ENCODE results near the gene CALML4. TPM values are rescaled to one million over a fixed set of nuclear protein-coding genes. Genes with fewer than 3 reads are reported as not detected.

Gene CALML4
- total RNA-seq, 2 experiments from 2014 or later = 28.7 to 32.5 TPM

- Histone ChIP-seq H4K20me1 (ENCODE audit: insufficient read depth, low read length) (no peaks in the 10 kb centered on the region), H3K9me3 (ENCODE audit: low read length) (no peaks in the 10 kb centered on the region), H2AFZ (ENCODE audit: low read length) (no peak overlapping the region), H3K79me2 (ENCODE audit: insufficient read depth, low read depth, low read length) (peaks cover 8% of the 10 kb centered on the region; the same call in 1 of the 2 replicates), H3K36me3 (ENCODE audit: insufficient read depth, low read length) (peaks cover 62% of the 10 kb centered on the region), H3K27ac (ENCODE audit: low read depth, low read length, poor library complexity, severe bottlenecking) (no peak overlapping the region), H3K4me2 (ENCODE audit: low read length) (no peak overlapping the region), H3K4me1 (ENCODE audit: insufficient read depth, low read length, poor library complexity, severe bottlenecking) (no peaks in the 10 kb centered on the region), H3K9me2 (ENCODE audit: insufficient read depth, low read length) (no peaks in the 10 kb centered on the region), H3K4me3 (ENCODE audit: low read depth, low read length, poor library complexity, severe bottlenecking) (no peak overlapping the region)
- ChIA-PET CTCF (ENCODE audit: unreplicated experiment) (no interaction called here), POLR2A (no interaction called here)
- intact Hi-C loops (cut with micrococcal nuclease; ENCODE audit: unreplicated experiment) = no loop called here
- BruUV-seq (replicated peaks) = no TSS peak
- no peak for DNase-seq (ENCODE audit: low spot score)
- TF ChIP-seq, protein P1, sequence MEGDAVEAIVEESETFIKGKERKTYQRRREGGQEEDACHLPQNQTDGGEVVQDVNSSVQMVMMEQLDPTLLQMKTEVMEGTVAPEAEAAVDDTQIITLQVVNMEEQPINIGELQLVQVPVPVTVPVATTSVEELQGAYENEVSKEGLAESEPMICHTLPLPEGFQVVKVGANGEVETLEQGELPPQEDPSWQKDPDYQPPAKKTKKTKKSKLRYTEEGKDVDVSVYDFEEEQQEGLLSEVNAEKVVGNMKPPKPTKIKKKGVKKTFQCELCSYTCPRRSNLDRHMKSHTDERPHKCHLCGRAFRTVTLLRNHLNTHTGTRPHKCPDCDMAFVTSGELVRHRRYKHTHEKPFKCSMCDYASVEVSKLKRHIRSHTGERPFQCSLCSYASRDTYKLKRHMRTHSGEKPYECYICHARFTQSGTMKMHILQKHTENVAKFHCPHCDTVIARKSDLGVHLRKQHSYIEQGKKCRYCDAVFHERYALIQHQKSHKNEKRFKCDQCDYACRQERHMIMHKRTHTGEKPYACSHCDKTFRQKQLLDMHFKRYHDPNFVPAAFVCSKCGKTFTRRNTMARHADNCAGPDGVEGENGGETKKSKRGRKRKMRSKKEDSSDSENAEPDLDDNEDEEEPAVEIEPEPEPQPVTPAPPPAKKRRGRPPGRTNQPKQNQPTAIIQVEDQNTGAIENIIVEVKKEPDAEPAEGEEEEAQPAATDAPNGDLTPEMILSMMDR (conservative IDR thresholded peaks at IDR 0.05; ENCODE audit: low read length) = no peak
- no peak for TF ChIP-seq EZH2phosphoT487 (IDR thresholded peaks at IDR 0.05; ENCODE audit: borderline replicate concordance, low read depth, low read length)
Observed at GRCh38 chr15:68148039-68148438, 57.1 kb downstream of the CALML4 start.

GRCh38 chr15:68145706-68146105 lies 59.4 kb downstream of the CALML4 start:
- CTCF ChIA-PET (ENCODE audit: unreplicated experiment) = no interaction called here
- POLR2A ChIA-PET = interaction anchor here (0.9 to 1.2 kb wide), 2 partner anchors 16 to 18 kb away, joined by 3 to 4 read pairs; no protein-coding TSS in a partner anchor
- TF ChIP-seq, protein P1 (conservative IDR thresholded peaks at IDR 0.05; ENCODE audit: low read length) = no peak
- no peak for TF ChIP-seq EZH2phosphoT487 (IDR thresholded peaks at IDR 0.05; ENCODE audit: borderline replicate concordance, low read depth, low read length)

GRCh38 chr15:68143785-68144184 lies 61.3 kb downstream of the CALML4 start:
- no peaks in the 10 kb centered on the region for H3K9me2 ChIP-seq (ENCODE audit: insufficient read depth, low read length)
- H2AFZ ChIP-seq (ENCODE audit: low read length) = no peak overlapping the region
- POLR2A ChIA-PET = interaction anchor here (1.9 kb wide), 1 partner anchor 13 kb away, joined by 6 read pairs; no protein-coding TSS in a partner anchor
- CTCF ChIA-PET (ENCODE audit: unreplicated experiment) = interaction anchor here (0.5 kb wide), 1 partner anchor 88 kb away, joined by 4 read pairs; no protein-coding TSS in a partner anchor
- no TSS peak for BruUV-seq (replicated peaks)
- no peaks in the 10 kb centered on the region for H4K20me1 ChIP-seq (ENCODE audit: insufficient read depth, low read length)
- no peak overlapping the region for H3K27ac ChIP-seq (ENCODE audit: low read depth, low read length, poor library complexity, severe bottlenecking)
- no peaks in the 10 kb centered on the region for H3K4me1 ChIP-seq (ENCODE audit: insufficient read depth, low read length, poor library complexity, severe bottlenecking)
- no peak overlapping the region for H3K4me3 ChIP-seq (ENCODE audit: low read depth, low read length, poor library complexity, severe bottlenecking)
- intact Hi-C loops (cut with micrococcal nuclease; ENCODE audit: unreplicated experiment) = no loop called here
- no peak overlapping the region for H3K4me2 ChIP-seq (ENCODE audit: low read length)
- peaks cover 20% of the 10 kb centered on the region; the same call in 1 of the 2 replicates for H3K79me2 ChIP-seq (ENCODE audit: insufficient read depth, low read depth, low read length)
- H3K36me3 ChIP-seq (ENCODE audit: insufficient read depth, low read length) = peaks cover 43% of the 10 kb centered on the region
- no peaks in the 10 kb centered on the region for H3K9me3 ChIP-seq (ENCODE audit: low read length)
- no peak for DNase-seq (ENCODE audit: low spot score)
- TF ChIP-seq EZH2phosphoT487 (IDR thresholded peaks at IDR 0.05; ENCODE audit: borderline replicate concordance, low read depth, low read length) = no peak
- TF ChIP-seq, protein P1 (conservative IDR thresholded peaks at IDR 0.05; ENCODE audit: low read length) = no peak

More at GRCh38 chr15:68145706-68146105, 59.4 kb downstream of the CALML4 start:
- Histone ChIP-seq H3K9me2 (ENCODE audit: insufficient read depth, low read length) (no peaks in the 10 kb centered on the region), H2AFZ (ENCODE audit: low read length) (no peak overlapping the region), H4K20me1 (ENCODE audit: insufficient read depth, low read length) (no peaks in the 10 kb centered on the region), H3K27ac (ENCODE audit: low read depth, low read length, poor library complexity, severe bottlenecking) (no peak overlapping the region), H3K4me2 (ENCODE audit: low read length) (no peak overlapping the region), H3K79me2 (ENCODE audit: insufficient read depth, low read depth, low read length) (peaks cover 8% of the 10 kb centered on the region; the same call in 1 of the 2 replicates), H3K36me3 (ENCODE audit: insufficient read depth, low read length) (peaks cover 54% of the 10 kb centered on the region), H3K9me3 (ENCODE audit: low read length) (no peaks in the 10 kb centered on the region), H3K4me1 (ENCODE audit: insufficient read depth, low read length, poor library complexity, severe bottlenecking) (no peaks in the 10 kb centered on the region), H3K4me3 (ENCODE audit: low read depth, low read length, poor library complexity, severe bottlenecking) (no peak overlapping the region)
- intact Hi-C loops (cut with micrococcal nuclease; ENCODE audit: unreplicated experiment) = no loop called here
- no TSS peak for BruUV-seq (replicated peaks)
- DNase-seq (ENCODE audit: low spot score) = no peak

Data from OCI-LY7 (cell line).